Vagina (tissue), 2 donors: ENCODE measurements around the gene RGL2.

ENCODE experiments used
- CTCF ChIP-seq, 3 experiments: fragments of 450-650 bp in 2 of 3; fragments of 200-600 bp in 1 of 3; sonication (generic) in 1 of 3; IDR thresholded peaks; one replicate each; pipeline ENCODE4 v1.5.1; 2017 to 2019; ENCODE audit warnings: antibody characterized with exemption in 3 of 3, mild to moderate bottlenecking in 2 of 3, moderate library complexity in 2 of 3
- POLR2A ChIP-seq, 2 donors: fragments of 450-650 bp; IDR thresholded peaks; one replicate each; pipeline ENCODE4 v1.6.1; 2017; ENCODE audit warnings: antibody characterized with exemption in 2 of 2, mild to moderate bottlenecking in 2 of 2, moderate library complexity in 2 of 2
- POLR2AphosphoS5 ChIP-seq, 2 donors: sonication (generic); formaldehyde crosslinking; IDR thresholded peaks; one replicate each; pipeline ENCODE4 v1.9.0; 2017; ENCODE audit warnings: antibody characterized with exemption in 2 of 2, mild to moderate bottlenecking in 2 of 2, low read depth in 1 of 2; ENCODE audit not compliant: insufficient read depth in 1 of 2

DNA sequence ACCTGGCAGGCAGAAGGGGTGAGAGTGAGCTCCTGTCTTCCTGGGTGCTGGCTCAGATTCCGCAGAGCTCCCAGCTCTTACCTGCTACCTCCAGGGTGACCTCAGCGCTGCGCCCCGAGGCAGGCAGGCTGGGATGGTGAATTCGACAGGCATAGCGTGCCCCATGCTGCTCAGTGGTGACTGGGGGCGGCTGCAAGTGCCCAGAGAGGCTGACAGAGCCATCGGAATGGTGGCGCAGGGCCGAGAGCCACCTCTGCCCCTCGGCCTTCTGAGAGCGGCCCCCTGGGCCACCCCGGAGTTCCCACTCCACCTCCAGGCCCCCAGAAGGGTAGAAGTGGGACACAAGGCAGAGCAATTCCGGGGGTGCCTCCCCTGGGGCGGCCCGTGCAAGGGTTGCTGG is 5.5 kb upstream of the RGL2 start:
- TF ChIP-seq CTCF (IDR thresholded peaks at IDR 0.05) (no peak), POLR2A (IDR thresholded peaks at IDR 0.05) (no peak), POLR2AphosphoS5 (IDR thresholded peaks at IDR 0.05; ENCODE audit: insufficient read depth in 1 of 2, low read depth in 1 of 2) (no peak)
